ENCODE measurements around the gene POP5. TPM values are rescaled to one million over a fixed set of nuclear protein-coding genes. Genes with fewer than 3 reads are reported as not detected.

Gene POP5
- total and polyA plus RNA-seq, 2 of the 4 experiments (the other 2 are of a cell fraction) = 69.5 to 99.4 TPM

- TF ChIP-seq ELK1 (IDR thresholded peaks at IDR 0.05; ENCODE audit: borderline replicate concordance, low read depth, low read length) = no peak
- TF ChIP-seq SMC3 (IDR thresholded peaks at IDR 0.05; ENCODE audit: low read depth, low read length) = no peak
- TF ChIP-seq CHD1 (IDR thresholded peaks at IDR 0.05; ENCODE audit: low read depth, low read length) = no peak; the same call in 1 of the 2 replicates
Observed at GRCh38 chr12:120534203-120534702, 46.9 kb downstream of the POP5 start, which contains the start of gene RNF10 (continued).

- Histone ChIP-seq H3K4ac (ENCODE audit: low read depth, low read length) (no peak overlapping the region), H3K9me3 (ENCODE audit: control insufficient read depth, insufficient read depth, low read length) (no peaks in the 10 kb centered on the region), H3K9me1 (ENCODE audit: insufficient read depth, low read length) (peaks cover 17% of the 10 kb centered on the region), H4K91ac (ENCODE audit: insufficient read depth, low read depth, low read length) (no peak overlapping the region), H4K8ac (ENCODE audit: low read depth in 2 of 2, low read length in 2 of 2) (no peak overlapping the region), H2BK20ac (ENCODE audit: low read depth, low read length) (no peak overlapping the region), H2AK5ac (ENCODE audit: low read depth, low read length) (no peak overlapping the region), H2AK9ac (replicated peaks; ENCODE audit: low read depth, low read length, poor library complexity) (no peak overlapping the region), H3K4me1 (ENCODE audit: control insufficient read depth, insufficient read depth, low read length) (peaks cover 9% of the 10 kb centered on the region; the same call in 1 of the 2 replicates), H3K56ac (ENCODE audit: extremely low read depth, insufficient read depth, low read length) (no peak overlapping the region), H3K9ac (ENCODE audit: low read depth, low read length) (no peak overlapping the region), H3K4me3 (ENCODE audit: insufficient read depth, low read depth, low read length) (no peak overlapping the region), H3K4me2 (ENCODE audit: low read depth, low read length) (no peak overlapping the region), H2BK120ac (ENCODE audit: low read depth, low read length) (no peak overlapping the region), H3K14ac (replicated peaks; ENCODE audit: low read depth, low read length) (no peak overlapping the region), H4K5ac (ENCODE audit: low read depth, low read length) (no peak overlapping the region), H2BK15ac (ENCODE audit: low read depth, low read length) (no peak overlapping the region), H3K79me1 (ENCODE audit: low read depth in 1 of 2, low read length in 2 of 2) (peaks cover 8 to 43% of the 10 kb centered on the region in 2 experiments; a peak in 3 of 4 replicates), H3K36me3 (ENCODE audit: control insufficient read depth, insufficient read depth, low read length) (peaks cover 3% of the 10 kb centered on the region; the same call in 1 of the 2 replicates), H3K18ac (ENCODE audit: low read depth, low read length) (no peak overlapping the region), H2AFZ (replicated peaks; ENCODE audit: low read length, poor library complexity) (no peak overlapping the region), H3K23ac (ENCODE audit: low read depth, low read length) (no peak overlapping the region), H2BK5ac (ENCODE audit: low read depth, low read length, poor library complexity, severe bottlenecking) (no peak overlapping the region), H3K27me3 (ENCODE audit: control insufficient read depth, insufficient read depth, low read length) (no peaks in the 10 kb centered on the region), H3K27ac (ENCODE audit: insufficient read depth, low read length) (no peak overlapping the region), H4K20me1 (ENCODE audit: insufficient read depth, low read length) (peaks cover 32% of the 10 kb centered on the region)
- dilution Hi-C loops (cut with HindIII; ENCODE audit: low sequenced_read_pairs, unreplicated experiment) = no loop called here
- no TSS peak for BruUV-seq (replicated peaks)
- in situ Hi-C loops (cut with MboI; ENCODE audit: low sequenced_read_pairs) = no loop called here
- intact Hi-C loops (cut with micrococcal nuclease) = no loop called here
- CTCF ChIA-PET = no interaction called here
- ATAC-seq (ENCODE audit: low read depth) (no peak), DNase-seq (no peak)
- no CpG with 5 or more reads among the region's 4 CpGs for WGBS, 2 experiments (ENCODE audit: extremely low coverage in 2 of 2, insufficient read length in 1 of 2)
- POLR2A ChIA-PET (ENCODE audit: unreplicated experiment) = no interaction called here
- TF ChIP-seq ELK1 (IDR thresholded peaks at IDR 0.05; ENCODE audit: borderline replicate concordance, low read depth, low read length) = no peak
- no peak for TF ChIP-seq MXI1 (IDR thresholded peaks at IDR 0.05; ENCODE audit: borderline replicate concordance, low read depth, low read length)
- TF ChIP-seq POLR2A (IDR thresholded peaks at IDR 0.05; ENCODE audit: low read depth, low read length) = no peak
- TF ChIP-seq MAFK (IDR thresholded peaks at IDR 0.05; ENCODE audit: low read depth, low read length) = no peak
- TF ChIP-seq FOS (IDR thresholded peaks at IDR 0.05; ENCODE audit: low read depth, low read length) = no peak
- no peak for TF ChIP-seq MAZ (IDR thresholded peaks at IDR 0.05; ENCODE audit: borderline replicate concordance, low read depth, low read length)
- no peak for TF ChIP-seq CEBPB (IDR thresholded peaks at IDR 0.05; ENCODE audit: low read depth, low read length)
- TF ChIP-seq CTCF (conservative IDR thresholded peaks at IDR 0.05; ENCODE audit: low read depth, low read length) = no peak
- no peak for TF ChIP-seq SMC3 (IDR thresholded peaks at IDR 0.05; ENCODE audit: low read depth, low read length)
- no peak for TF ChIP-seq BHLHE40 (IDR thresholded peaks at IDR 0.05; ENCODE audit: low read depth, low read length)
Observed at GRCh38 chr12:120532701-120533238, 48.4 kb downstream of the POP5 start.

Data from IMR-90 (cell line).